IPS DF 4.7 (cell line): ENCODE results near the gene EYA2.

Source experiments
- DNase-seq: peaks from one replicate; pipeline ENCODE4 v3.0.0-alpha.2; 2013; ENCODE audit warnings: low spot score; ENCODE audit errors: extremely low read depth

EYA2 gene

DNA sequence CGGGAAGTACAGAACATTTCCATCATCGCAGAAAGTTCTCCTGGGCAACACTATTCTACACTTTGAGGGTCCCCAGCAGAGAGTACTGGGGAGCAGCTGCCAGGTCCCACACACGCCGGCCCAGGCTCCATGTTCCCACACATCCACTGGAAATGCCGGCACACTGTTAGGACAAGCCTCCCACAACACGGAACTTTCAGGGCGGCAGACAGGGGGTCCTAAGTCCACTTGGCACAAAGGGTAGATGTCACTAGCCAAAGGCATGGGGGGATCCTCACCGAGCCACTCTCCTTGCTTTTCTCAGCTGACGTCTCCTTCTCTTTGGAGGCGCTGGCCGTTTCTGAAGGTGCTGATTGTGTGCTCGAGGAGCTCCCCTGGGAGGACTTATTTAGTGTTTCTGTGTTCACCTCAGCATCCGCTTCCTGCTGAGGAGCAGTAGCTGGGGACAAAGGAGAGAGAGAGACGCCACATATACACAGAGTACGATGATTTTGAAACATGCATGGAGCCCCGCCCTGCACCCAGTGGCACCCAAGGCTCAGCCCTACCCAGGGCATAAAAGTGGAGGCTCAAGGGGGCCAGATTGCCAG is 326.5 kb downstream of the EYA2 start:
- DNase-seq, result no peak

DNA sequence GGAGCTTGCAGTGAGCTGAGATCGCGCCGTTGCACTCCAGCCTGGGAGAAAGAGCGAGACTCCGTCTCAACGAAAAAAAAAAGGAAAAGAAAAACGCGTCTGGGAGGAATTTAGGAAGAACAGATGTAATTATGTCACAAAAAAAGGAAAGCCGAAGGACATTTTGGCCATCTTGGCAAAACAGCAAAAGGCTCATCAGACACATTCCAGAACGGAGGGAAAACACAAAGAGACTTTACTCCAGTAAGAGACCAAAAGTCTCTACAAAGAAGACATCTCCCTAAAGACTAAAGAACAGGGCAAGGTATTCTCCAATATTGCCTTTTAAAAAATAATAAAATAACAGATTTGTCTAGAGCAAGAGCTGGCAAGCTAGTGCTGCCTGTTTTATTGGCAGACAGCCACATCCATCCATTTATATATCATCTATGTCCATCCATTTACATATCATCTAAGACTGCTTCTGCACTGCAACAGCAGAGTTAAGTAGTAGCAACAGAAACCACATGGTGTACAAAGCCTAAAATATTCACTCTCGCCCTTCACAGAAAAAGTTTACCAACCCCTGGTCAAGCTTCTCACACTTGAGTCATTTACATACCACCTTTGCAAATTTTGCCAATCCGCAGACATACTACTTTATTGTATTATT is 328.0 kb downstream of the EYA2 start:
- no peak for DNase-seq

GRCh38 chr20:47223896-47224295 is 329.3 kb downstream of the EYA2 start:
- DNase-seq, result no peak

DNA sequence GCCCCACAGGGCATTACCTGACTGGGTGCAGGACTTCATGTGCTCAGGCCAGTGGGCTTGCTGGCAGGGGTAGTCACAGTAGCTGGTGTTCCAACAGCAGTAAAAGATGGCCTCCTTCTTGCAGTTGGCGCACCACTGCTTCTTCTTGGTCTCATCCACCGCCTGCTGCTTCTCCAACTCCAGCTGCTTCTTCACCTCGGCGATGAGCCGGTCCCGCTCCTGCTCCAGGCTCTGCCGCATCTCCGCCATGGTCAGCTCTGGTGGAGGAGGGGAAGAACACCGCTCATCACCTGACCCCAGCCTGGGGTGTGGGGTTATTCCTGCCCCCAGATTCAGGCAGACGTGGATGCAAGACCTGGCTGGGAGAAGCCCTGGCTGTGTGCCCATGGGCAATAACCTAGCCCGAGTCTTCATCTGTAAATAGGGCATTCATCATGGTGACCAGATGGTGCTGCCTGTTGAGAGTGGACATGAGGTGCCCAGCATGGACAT is 329.7 kb downstream of the EYA2 start:
- no peak for DNase-seq

DNA sequence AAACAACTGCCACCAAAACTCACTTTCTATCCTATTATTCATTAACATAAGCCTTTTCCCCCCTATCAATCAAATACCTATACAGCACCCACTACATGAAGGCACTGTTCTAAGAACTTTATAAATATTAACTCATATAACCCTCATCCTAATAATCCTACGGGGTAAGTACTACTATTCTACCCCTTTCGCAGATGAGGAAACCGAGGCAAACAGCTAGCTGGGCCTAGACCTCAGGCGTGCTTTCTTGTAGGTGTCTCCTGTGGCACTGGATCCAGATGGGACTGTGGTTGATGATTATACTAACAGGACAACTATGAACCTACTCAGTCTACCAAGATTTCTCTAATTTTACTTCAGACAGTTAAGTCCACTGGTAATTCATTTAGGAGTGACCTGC is 330.2 kb downstream of the EYA2 start:
- no peak for DNase-seq

- no peak for DNase-seq
These were observed 330.8 kb downstream of the EYA2 start for GRCh38 chr20:47225458-47225857.

GRCh38 chr20:47227119-47227518 is 332.5 kb downstream of the EYA2 start:
- no peak for DNase-seq

- no peak for DNase-seq
These were observed 332.9 kb downstream of the EYA2 start for GRCh38 chr20:47227576-47227975.

DNA sequence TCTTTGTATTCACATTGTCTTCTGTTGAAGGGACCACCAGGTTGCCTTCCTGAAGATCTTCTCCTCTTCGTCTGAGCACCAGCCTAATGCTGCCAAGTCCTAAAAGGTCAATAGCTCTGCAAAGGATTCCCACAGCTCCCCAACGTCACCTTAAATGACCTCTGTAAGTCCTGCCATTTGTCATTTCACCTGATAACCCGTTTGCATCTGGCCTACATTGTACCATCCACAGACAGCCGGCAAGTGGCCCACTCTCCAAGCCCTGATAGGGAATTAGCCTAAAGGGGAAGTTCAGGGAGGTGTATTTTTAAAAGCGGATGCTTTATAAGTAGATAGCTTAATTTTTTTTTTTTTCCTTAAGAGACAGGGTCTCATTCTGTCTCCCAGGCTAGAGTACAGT is 334.0 kb downstream of the EYA2 start:
- no peak for DNase-seq

DNA sequence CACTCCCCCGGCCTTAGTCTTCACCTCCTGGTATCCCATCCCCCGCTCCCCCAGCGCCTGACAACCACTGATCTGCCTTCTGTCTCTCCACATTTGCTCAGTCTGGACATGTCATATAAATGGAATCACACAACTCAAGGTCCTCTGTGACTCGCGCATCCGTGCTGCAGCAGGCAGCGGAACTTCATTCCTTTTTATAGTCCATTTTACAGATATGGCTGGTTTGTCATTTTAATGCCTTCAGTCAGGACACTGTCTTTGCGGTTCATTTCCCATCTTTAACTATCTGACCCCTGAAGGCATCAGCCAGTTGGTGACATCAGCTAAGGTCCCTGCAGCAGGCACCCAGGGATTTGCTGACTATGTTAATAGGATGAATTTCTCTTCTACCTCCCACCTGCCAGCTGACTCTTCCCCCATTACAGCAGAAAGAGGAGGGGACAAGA is 336.2 kb downstream of the EYA2 start:
- DNase-seq, result no peak

GRCh38 chr20:47231382-47232039 is 336.9 kb downstream of the EYA2 start:
- no peak for DNase-seq

DNA sequence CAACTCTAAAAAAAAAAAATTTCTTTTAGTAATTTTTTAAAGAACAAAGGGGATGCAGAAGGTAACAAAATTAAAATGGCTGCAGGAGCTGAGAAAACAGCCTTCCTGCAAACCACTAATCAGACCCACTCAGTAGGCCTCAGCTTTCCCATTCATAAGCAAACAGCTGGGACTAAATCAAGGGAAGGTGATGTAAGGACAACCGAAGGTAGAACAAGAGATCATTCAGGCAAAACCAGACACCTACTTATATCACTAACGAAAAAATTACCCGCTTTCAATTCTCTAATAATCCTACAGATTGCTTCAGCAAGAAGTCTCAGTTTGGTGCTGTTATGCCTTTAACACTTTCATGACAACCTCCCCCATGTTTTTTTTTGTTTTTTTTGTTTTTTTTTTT is 337.9 kb downstream of the EYA2 start:
- no peak for DNase-seq

- DNase-seq, result no peak
These were observed 338.9 kb downstream of the EYA2 start for GRCh38 chr20:47233333-47234188.

- no peak for DNase-seq
These were observed 340.5 kb downstream of the EYA2 start for GRCh38 chr20:47235111-47235510.

GRCh38 chr20:47235853-47236638 is 341.4 kb downstream of the EYA2 start:
- DNase-seq, result no peak

- DNase-seq, result no peak
These were observed 341.9 kb downstream of the EYA2 start for GRCh38 chr20:47236639-47236900.

- DNase-seq, result no peak
These were observed 343.1 kb downstream of the EYA2 start for GRCh38 chr20:47237715-47238114.
